ENCODE measurements around the gene GUCY1A2.

The GUCY1A2 gene

DNA sequence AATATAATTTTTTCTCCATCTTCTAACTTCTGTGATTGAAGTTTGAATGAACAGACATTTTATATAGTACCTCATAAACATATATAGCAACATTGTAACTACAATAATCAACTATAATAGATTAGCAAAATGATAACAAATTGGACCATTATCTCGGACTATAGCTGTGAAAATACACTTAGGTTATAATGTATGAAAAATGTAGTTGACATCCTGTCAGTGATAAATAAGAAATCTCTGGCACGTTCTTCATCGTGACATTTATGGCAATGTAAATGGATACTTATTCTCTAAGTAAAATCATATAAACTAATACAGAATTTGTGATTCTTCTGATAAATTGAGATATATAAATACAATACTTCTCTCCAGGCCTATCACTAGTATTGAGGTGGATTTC, 333.3 kb downstream of the GUCY1A2 start:
- Histone ChIP-seq H3K27ac (no peak overlapping the region), H3K4me3 (no peak overlapping the region)
- no peak for DNase-seq (ENCODE audit: low spot score)
- TF ChIP-seq, protein P1, sequence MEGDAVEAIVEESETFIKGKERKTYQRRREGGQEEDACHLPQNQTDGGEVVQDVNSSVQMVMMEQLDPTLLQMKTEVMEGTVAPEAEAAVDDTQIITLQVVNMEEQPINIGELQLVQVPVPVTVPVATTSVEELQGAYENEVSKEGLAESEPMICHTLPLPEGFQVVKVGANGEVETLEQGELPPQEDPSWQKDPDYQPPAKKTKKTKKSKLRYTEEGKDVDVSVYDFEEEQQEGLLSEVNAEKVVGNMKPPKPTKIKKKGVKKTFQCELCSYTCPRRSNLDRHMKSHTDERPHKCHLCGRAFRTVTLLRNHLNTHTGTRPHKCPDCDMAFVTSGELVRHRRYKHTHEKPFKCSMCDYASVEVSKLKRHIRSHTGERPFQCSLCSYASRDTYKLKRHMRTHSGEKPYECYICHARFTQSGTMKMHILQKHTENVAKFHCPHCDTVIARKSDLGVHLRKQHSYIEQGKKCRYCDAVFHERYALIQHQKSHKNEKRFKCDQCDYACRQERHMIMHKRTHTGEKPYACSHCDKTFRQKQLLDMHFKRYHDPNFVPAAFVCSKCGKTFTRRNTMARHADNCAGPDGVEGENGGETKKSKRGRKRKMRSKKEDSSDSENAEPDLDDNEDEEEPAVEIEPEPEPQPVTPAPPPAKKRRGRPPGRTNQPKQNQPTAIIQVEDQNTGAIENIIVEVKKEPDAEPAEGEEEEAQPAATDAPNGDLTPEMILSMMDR (IDR thresholded peaks at IDR 0.05) = no peak

DNA sequence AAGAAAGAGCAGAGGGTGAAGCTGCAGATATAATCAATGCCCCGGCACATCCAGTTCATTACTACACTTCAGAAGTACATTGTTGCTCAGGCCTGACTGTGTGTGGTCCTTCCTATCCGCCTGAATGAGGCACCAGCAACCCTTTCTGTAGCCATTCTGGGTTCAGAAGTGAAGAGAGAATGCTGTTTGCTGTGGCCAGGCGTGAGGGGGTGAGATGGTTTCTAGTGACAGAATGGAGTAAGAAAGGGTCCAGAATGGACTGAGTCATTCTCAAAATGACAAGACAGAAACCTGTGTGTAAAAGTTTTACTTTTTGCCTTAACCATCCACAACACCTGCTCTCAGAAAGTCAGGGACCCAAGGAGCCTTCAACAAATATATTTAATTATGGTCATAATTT, 334.8 kb downstream of the GUCY1A2 start:
- no peak overlapping the region for H3K4me3 ChIP-seq
- no peak for DNase-seq (ENCODE audit: low spot score)
- no peak overlapping the region for H3K27ac ChIP-seq
- TF ChIP-seq, protein P1 (IDR thresholded peaks at IDR 0.05) = no peak

DNA sequence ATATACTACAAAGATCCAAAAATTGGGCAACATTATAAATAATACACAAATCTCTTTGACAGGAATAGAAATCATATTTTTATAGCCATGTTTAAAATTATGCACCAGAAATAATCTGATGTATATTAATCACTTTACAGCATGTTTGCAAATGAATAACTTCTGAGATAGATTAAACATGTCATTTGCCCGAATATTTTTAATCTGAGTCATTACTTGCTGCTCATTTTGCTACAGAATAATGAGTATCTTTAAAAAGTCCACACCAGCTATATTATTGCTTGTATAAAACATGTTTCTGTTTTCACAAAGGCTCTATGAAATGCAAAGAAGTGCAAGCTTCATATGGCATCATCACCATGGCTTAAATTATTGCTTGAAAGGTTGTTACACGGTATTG, 336.8 kb downstream of the GUCY1A2 start:
- no peak for DNase-seq (ENCODE audit: low spot score)

DNA sequence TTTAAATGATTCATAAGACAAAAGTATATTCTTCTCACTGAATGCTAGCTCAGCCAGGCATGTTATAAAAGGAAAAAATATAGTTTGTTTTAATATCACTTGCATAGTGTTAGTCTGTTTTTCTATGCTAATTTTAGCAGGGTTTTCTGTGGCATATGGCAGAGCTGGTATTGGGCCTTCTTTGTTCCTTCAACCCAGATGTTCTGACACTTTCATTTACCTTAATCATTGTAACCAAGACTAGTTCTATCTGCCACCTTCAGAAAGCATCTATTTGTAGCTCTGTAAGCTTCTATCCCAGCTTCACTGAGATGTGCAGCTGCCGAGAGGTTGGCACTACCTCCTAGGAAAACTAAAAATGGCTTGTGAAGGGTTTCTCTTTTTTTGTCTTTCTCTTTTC, 338.7 kb downstream of the GUCY1A2 start:
- Histone ChIP-seq H3K27ac (no peak overlapping the region), H3K4me3 (no peak overlapping the region)
- TF ChIP-seq, protein P1 (IDR thresholded peaks at IDR 0.05) = no peak
- no peak for DNase-seq (ENCODE audit: low spot score)

More for the DNA sequence above, 336.8 kb downstream of the GUCY1A2 start:
- no peak overlapping the region for H3K4me3 ChIP-seq
- H3K27ac ChIP-seq = no peak overlapping the region
- TF ChIP-seq, protein P1 (IDR thresholded peaks at IDR 0.05) = no peak

DNA sequence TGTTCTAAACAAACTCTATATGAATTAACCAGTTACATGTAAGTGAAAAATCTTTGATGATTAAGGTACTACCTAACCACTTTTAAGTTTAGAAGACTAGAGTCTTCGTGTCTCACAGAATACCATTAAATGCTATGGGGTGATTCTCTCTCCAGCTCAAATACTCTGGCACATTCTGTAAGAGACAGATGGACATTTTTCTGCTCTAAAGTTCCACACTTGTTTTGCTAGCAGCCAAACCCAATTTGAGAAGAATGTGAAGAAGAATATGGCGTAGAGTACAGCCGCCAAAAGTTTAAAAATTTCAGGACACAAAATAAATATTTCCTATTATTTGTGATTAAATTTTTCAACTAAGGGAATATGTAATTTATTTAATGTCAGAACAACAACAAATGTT, 339.1 kb downstream of the GUCY1A2 start:
- TF ChIP-seq, protein P1 (IDR thresholded peaks at IDR 0.05) = no peak
- Histone ChIP-seq H3K27ac (no peak overlapping the region), H3K4me3 (no peak overlapping the region)
- DNase-seq (ENCODE audit: low spot score) = no peak

DNA sequence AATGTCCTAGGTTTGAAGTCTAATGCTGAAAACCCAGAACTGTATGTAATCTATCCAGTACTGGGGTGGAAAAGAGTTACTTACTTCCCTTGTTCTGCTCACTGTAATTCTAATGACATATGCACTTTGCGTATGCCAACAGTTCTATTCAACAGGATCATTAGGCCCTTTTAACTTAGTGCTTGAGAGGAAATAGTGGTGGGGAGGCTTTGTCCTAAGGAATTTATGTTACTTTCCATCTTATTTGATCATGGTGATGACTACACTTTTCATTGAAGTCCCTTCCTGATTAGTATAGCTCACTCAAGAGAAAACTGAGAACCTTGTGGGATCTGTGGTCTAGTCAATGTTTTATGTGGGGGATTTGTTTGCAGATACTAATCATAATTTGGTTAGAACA, 348.2 kb downstream of the GUCY1A2 start:
- TF ChIP-seq, protein P1 (IDR thresholded peaks at IDR 0.05) = no peak
- H3K4me3 ChIP-seq = no peak overlapping the region
- no peak overlapping the region for H3K27ac ChIP-seq
- DNase-seq (ENCODE audit: low spot score) = no peak

DNA sequence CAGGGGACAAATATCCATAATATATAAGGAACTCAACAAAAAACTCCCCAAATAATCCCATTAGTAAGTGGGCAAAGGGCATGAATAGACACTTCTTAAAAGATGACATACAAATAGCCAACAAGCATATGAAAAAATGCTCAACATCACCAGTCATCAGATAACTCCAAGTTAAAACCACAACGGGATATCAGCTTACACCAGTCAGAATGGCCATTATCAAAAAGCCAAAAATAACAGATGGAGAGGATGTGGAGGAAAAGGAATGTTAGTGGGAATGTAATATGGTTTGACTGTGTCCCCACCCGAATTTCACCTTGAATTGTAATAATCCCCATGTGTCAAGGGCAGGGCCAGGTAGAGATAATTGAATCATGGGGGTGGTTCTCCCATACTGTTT, 350.1 kb downstream of the GUCY1A2 start:
- DNase-seq (ENCODE audit: low spot score) = no peak
- TF ChIP-seq, protein P1 (IDR thresholded peaks at IDR 0.05) = no peak

More for the DNA sequence above, 350.1 kb downstream of the GUCY1A2 start:
- Histone ChIP-seq H3K4me3 (no peak overlapping the region), H3K27ac (no peak overlapping the region)
